ENCODE data around the gene MYCBP.

- no peak for TF ChIP-seq EZH2 (IDR thresholded peaks at IDR 0.05; ENCODE audit: insufficient read depth, low read length)
- TF ChIP-seq, protein P1, sequence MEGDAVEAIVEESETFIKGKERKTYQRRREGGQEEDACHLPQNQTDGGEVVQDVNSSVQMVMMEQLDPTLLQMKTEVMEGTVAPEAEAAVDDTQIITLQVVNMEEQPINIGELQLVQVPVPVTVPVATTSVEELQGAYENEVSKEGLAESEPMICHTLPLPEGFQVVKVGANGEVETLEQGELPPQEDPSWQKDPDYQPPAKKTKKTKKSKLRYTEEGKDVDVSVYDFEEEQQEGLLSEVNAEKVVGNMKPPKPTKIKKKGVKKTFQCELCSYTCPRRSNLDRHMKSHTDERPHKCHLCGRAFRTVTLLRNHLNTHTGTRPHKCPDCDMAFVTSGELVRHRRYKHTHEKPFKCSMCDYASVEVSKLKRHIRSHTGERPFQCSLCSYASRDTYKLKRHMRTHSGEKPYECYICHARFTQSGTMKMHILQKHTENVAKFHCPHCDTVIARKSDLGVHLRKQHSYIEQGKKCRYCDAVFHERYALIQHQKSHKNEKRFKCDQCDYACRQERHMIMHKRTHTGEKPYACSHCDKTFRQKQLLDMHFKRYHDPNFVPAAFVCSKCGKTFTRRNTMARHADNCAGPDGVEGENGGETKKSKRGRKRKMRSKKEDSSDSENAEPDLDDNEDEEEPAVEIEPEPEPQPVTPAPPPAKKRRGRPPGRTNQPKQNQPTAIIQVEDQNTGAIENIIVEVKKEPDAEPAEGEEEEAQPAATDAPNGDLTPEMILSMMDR (IDR thresholded peaks at IDR 0.05; ENCODE audit: insufficient read depth, low read depth, low read length), result no peak
These were observed 55.6 kb downstream of the MYCBP start for GRCh38 chr1:38817267-38818174.

Measured in astrocyte (in vitro differentiated cells and primary cell).